ENCODE data around the gene SLN. TPM values are rescaled to one million over a fixed set of nuclear protein-coding genes. Genes with fewer than 3 reads are reported as not detected.

The SLN gene
- total and polyA plus RNA-seq, 9 of the 15 experiments (the other 6 are each of a cell fraction or from before 2014, with no cell fraction given) = not detected

- Histone ChIP-seq H3K36me3 (ENCODE audit: control insufficient read depth, insufficient read depth, low read length) (no peaks in the 10 kb centered on the region), H3K9me3 (replicated peaks; ENCODE audit: control insufficient read depth, insufficient read depth, low read depth, low read length) (no peaks in the 10 kb centered on the region), H3K27ac (ENCODE audit: extremely low read depth, low read depth, low read length) (no peak overlapping the region), H3K4me1 (replicated peaks in 1 of 2; ENCODE audit: control insufficient read depth in 2 of 2, insufficient read depth in 2 of 2, low read length in 2 of 2) (no peaks in the 10 kb centered on the region), H3K9ac (ENCODE audit: insufficient read depth in 1 of 2, low read depth in 2 of 2, low read length in 2 of 2) (no peak overlapping the region), H3K9me1 (ENCODE audit: control insufficient read depth, insufficient read depth, low read length) (no peaks in the 10 kb centered on the region), H4K20me1 (replicated peaks; ENCODE audit: control insufficient read depth, insufficient read depth, low read length) (no peaks in the 10 kb centered on the region), H3K27me3 (ENCODE audit: control insufficient read depth in 2 of 2, insufficient read depth in 2 of 2, low read length in 2 of 2) (peaks cover 13 to 17% of the 10 kb centered on the region in 2 experiments; a peak in 4 of 5 replicates), H3K4me2 (ENCODE audit: insufficient read depth, low read length) (no peak overlapping the region), H2AFZ (ENCODE audit: low read depth, low read length) (no peak overlapping the region), H3K79me2 (ENCODE audit: control insufficient read depth, insufficient read depth, low read length) (no peaks in the 10 kb centered on the region), H3K4me3 (no peak overlapping the region)
- 5% methylated on average over 1 of the region's 1 CpG for WGBS (ENCODE audit: insufficient coverage, low coverage, missing lambda C conversion rate)
- no peak for FAIRE-seq
- in situ Hi-C loops (cut with MboI) = no loop called here
- TF ChIP-seq ZFP36 (IDR thresholded peaks at IDR 0.05; ENCODE audit: low read depth, low read length, partially characterized antibody) (no peak), RNF2 (IDR thresholded peaks at IDR 0.05) (no peak), ZNF311 (CRISPR knock-in tag; IDR thresholded peaks at IDR 0.05) (no peak), ARID2 (IDR thresholded peaks at IDR 0.05) (no peak), ZNF717 (CRISPR knock-in tag; IDR thresholded peaks at IDR 0.05) (no peak), FOXA3 (CRISPR knock-in tag; conservative IDR thresholded peaks at IDR 0.05 in 1 of 2, IDR thresholded peaks at IDR 0.05 in 1 of 2) (no peak), ZHX1 (conservative IDR thresholded peaks at IDR 0.05; ENCODE audit: low read length) (no peak), DPF2 (IDR thresholded peaks at IDR 0.05) (no peak)
- no peak for ATAC-seq
- BruUV-seq (replicated peaks) = no TSS peak
- no peak for DNase-seq (ENCODE audit: extremely low read depth in 1 of 4, low spot score in 3 of 4)
- POLR2A ChIA-PET = no interaction called here
- intact Hi-C loops (cut with micrococcal nuclease) = no loop called here
- CTCF ChIA-PET (ENCODE audit: low intra/inter-chr PET ratio) = no interaction called here
These were observed 50.2 kb downstream of the SLN start for GRCh38 chr11:107661656-107662055.
